K562 (cell line): ENCODE results near the gene GOLPH3L. TPM values are rescaled to one million over a fixed set of nuclear protein-coding genes. Genes with fewer than 3 reads are reported as not detected.

ENCODE experiments used
- ATAC-seq: fragments of 200-7000 bp; cut with Tn5 transposase; 3 replicates; pipeline ENCODE4 v1.9.1; 2020; ENCODE audit warnings: moderate library complexity
- BruUV-seq: library from RNA; stranded (reverse); fragments of 400-500 nt; replicated peaks from 2 replicates; lab custom pipeline; 2021; lab: Mats Ljungman, UMichigan
- CTCF ChIA-PET: fragments of 300-600 bp; formaldehyde crosslinking; extraction: SDS; loops from one replicate; lab custom pipeline; 2021; ENCODE audit warnings: low intra/inter-chr PET ratio; lab: Yijun Ruan, JAX
- POLR2A ChIA-PET: fragments of 300-600, 350-650 bp; sonication (Branson Sonifier 250); formaldehyde crosslinking; extraction: SDS; loops from one replicate; lab custom pipeline; 2021; ENCODE audit warnings: antibody characterized with exemption, inconsistent platforms; lab: Yijun Ruan, JAX
- DNase-seq, 4 experiments: peaks; one replicate each; pipeline versions ENCODE4 v3.0.0 to v3.0.0-alpha.2; 2011 to 2018; ENCODE audit warnings: low spot score in 3 of 4, mixed read lengths in 3 of 4; ENCODE audit errors: extremely low read depth in 1 of 4
- FAIRE-seq: peaks from 2 replicates; lab custom pipeline; 2011; peaks lifted over from hg19 to GRCh38; lab: Jason Lieb, UNC
- H2AFZ ChIP-seq: 2 replicates; pipeline ENCODE4 v1.6.0; 2011; ENCODE audit warnings: low read depth, low read length, control low read depth, inconsistent platforms
- H3K27ac ChIP-seq: fragments of 200-600 bp; 3 replicates; pipeline ENCODE4 v1.8.0; 2011; ENCODE audit warnings: low read depth, mild to moderate bottlenecking, control low read depth, inconsistent platforms, low read length, moderate library complexity, mixed read lengths; ENCODE audit errors: extremely low read depth
- H3K27me3 ChIP-seq, 2 experiments: fragments of 300-600 bp in 1 of 2; 2 replicates in 1 of 2; 3 replicates in 1 of 2; pipeline versions ENCODE4 v1.6.0 to v1.8.0; 2011; ENCODE audit warnings: inconsistent platforms in 2 of 2, low read length in 2 of 2, mild to moderate bottlenecking in 1 of 2, mixed read lengths in 1 of 2, moderate library complexity in 1 of 2; ENCODE audit not compliant: control insufficient read depth in 2 of 2, insufficient read depth in 2 of 2
- H3K36me3 ChIP-seq: fragments of 300-600 bp; 3 replicates; pipeline ENCODE4 v1.8.0; 2011; ENCODE audit warnings: mild to moderate bottlenecking, low read length, inconsistent platforms; ENCODE audit not compliant: control insufficient read depth, insufficient read depth
- H3K4me1 ChIP-seq, 2 experiments: fragments of 200-600 bp in 1 of 2; replicated peaks in 1 of 2; 2 replicates in 1 of 2; 3 replicates in 1 of 2; pipeline versions ENCODE4 v1.5.1 to v1.8.0; 2011; ENCODE audit warnings: inconsistent platforms in 2 of 2, low read length in 2 of 2, mild to moderate bottlenecking in 1 of 2, mixed read lengths in 1 of 2, moderate library complexity in 1 of 2; ENCODE audit not compliant: control insufficient read depth in 2 of 2, insufficient read depth in 2 of 2
- H3K4me2 ChIP-seq: 2 replicates; pipeline ENCODE4 v1.6.1; 2011; ENCODE audit warnings: low read length, control low read depth, inconsistent platforms, mixed read lengths; ENCODE audit not compliant: insufficient read depth
- H3K4me3 ChIP-seq: fragments of 200-600 bp; sonication (generic), shearing (Covaris generic); 2 replicates; pipeline ENCODE4 v1.5.1; 2016; ENCODE audit warnings: control low read depth, inconsistent platforms
- H3K79me2 ChIP-seq: fragments of 200-600 bp; 3 replicates; pipeline ENCODE4 v1.8.0; 2011; ENCODE audit warnings: low read length, inconsistent platforms; ENCODE audit not compliant: control insufficient read depth, insufficient read depth
- H3K9ac ChIP-seq, 2 experiments: 2 replicates each; pipeline versions ENCODE4 v1.6.0 to v1.6.1; 2011; ENCODE audit warnings: low read depth in 2 of 2, low read length in 2 of 2, control low read depth in 1 of 2, inconsistent platforms in 1 of 2, mild to moderate bottlenecking in 1 of 2, mixed read lengths in 1 of 2; ENCODE audit not compliant: insufficient read depth in 1 of 2
- H3K9me1 ChIP-seq: one replicate; pipeline ENCODE4 v1.6.0; 2011; ENCODE audit warnings: inconsistent platforms, mild to moderate bottlenecking, low read length, moderate library complexity; ENCODE audit not compliant: control insufficient read depth, insufficient read depth
- H3K9me3 ChIP-seq: replicated peaks from 2 replicates; pipeline ENCODE4 v1.5.1; 2011; ENCODE audit warnings: low read depth, low read length, inconsistent platforms; ENCODE audit not compliant: control insufficient read depth, insufficient read depth
- H4K20me1 ChIP-seq: replicated peaks from 2 replicates; pipeline ENCODE4 v1.6.1; 2011; ENCODE audit warnings: low read length, inconsistent platforms, mixed read lengths; ENCODE audit not compliant: control insufficient read depth, insufficient read depth
- C11orf30 ChIP-seq: fragments of 450-650 bp; IDR thresholded peaks from 2 replicates; pipeline ENCODE4 v1.6.1; 2016; ENCODE audit warnings: low read depth, mild to moderate bottlenecking
- CEBPB ChIP-seq: fragments of 450-650 bp; IDR thresholded peaks from 2 replicates; pipeline ENCODE4 v1.6.1; 2016; ENCODE audit warnings: missing genetic modification characterization, missing compliant biosample characterization
- HOXB6 ChIP-seq: fragments of 250-450 bp; sonication (Bioruptor Pico); IDR thresholded peaks from 2 replicates; pipeline ENCODE4 v1.5.1; 2022; ENCODE audit warnings: mild to moderate bottlenecking, borderline replicate concordance
- LEF1 ChIP-seq: fragments of 450-650 bp; IDR thresholded peaks from 2 replicates; pipeline ENCODE4 v1.6.1; 2016; ENCODE audit warnings: mild to moderate bottlenecking
- MYNN ChIP-seq, 2 experiments: sonication (generic); formaldehyde crosslinking in 1 of 2; IDR thresholded peaks; 2 replicates each; pipeline versions ENCODE4 v1.5.0 to v1.6.1; 2016 to 2020; ENCODE audit warnings: antibody characterized with exemption in 1 of 2, missing genetic modification reagents in 1 of 2
- ZNF583 ChIP-seq: fragments of 250-450 bp; sonication (Bioruptor Pico); IDR thresholded peaks from 2 replicates; pipeline ENCODE4 v1.4.0; 2020
- WGBS: fragments of 100-300 bp; shearing (Covaris generic); methylation state at CpG from one replicate; pipeline ENCODE4 v1.1.6; 2016; ENCODE audit warnings: low coverage, mixed read lengths; ENCODE audit not compliant: insufficient coverage; ENCODE audit errors: missing lambda C conversion rate; 5-methylcytosine and 5-hydroxymethylcytosine counted together
- in situ Hi-C: fragments of 300-500 bp; cut with MboI; formaldehyde crosslinking; loops from 4 replicates; pipeline ENCODE4 v1.15.0; 2018; ENCODE audit warnings: inconsistent platforms, mixed read lengths
- intact Hi-C: fragments of 100-400 bp; cut with micrococcal nuclease; formaldehyde crosslinking; loops from 2 replicates; pipeline ENCODE4 v1.14.2; 2022
- polyA plus RNA-seq, 8 experiments: library from polyadenylated mRNA; depleted of rRNA in 4 of 8; stranded (reverse) in 5 of 8; unstranded in 3 of 8; fragments of >200 nt; fragmentation: Nextera tagmentation in 2 of 8; fragmentation: Illumina TruSeq in 1 of 8; extraction: Ambion mirVana in 2 of 8; extraction: Trizol in 1 of 8; gene quantifications; 2 replicates each; pipeline versions ENCODE4 v1.2.1 to v1.2.3, GENCODE V29; 2011 to 2014; ENCODE audit warnings: inconsistent platforms in 1 of 8, missing spikeins in 1 of 8
- total RNA-seq, 7 experiments: library from RNA; depleted of rRNA in 6 of 7; stranded (reverse); fragments of >200 nt in 6 of 7; fragmentation: Illumina TruSeq in 2 of 7; extraction: Trizol in 2 of 7; gene quantifications; 2 replicates each; pipeline versions ENCODE4 v1.2.1 to v1.2.3, GENCODE V29; 2011 to 2021; ENCODE audit warnings: low replicate concordance in 1 of 7

GOLPH3L gene
- total and polyA plus RNA-seq, 9 of the 15 experiments (the other 6 are each of a cell fraction or from before 2014, with no cell fraction given), result 8.1 to 42.1 (median 21.6) TPM

DNA sequence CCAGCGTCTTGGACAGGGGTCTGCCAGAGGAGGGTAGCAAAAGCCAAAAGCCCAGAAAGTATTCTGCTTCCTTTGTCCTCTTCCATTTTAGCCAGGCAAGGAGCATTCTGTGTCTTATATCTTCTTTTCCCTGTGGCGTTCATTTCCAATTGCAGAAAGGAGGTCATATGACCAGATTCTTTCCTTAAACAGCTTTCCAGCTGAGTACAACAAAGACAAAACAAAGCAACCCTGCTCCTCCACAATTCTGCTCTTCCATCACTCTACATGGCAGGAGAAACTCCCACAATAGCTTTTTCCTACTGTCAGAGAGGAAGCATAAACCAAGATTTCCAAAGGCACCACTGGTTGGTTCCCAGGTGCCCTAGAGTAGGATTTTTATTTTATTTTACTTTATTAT, 87.2 kb downstream of the GOLPH3L start (continued):
- TF ChIP-seq LEF1 (no peak), C11orf30 (no peak), ZNF583 (no peak), HOXB6 (CRISPR knock-in tag) (no peak)

DNA sequence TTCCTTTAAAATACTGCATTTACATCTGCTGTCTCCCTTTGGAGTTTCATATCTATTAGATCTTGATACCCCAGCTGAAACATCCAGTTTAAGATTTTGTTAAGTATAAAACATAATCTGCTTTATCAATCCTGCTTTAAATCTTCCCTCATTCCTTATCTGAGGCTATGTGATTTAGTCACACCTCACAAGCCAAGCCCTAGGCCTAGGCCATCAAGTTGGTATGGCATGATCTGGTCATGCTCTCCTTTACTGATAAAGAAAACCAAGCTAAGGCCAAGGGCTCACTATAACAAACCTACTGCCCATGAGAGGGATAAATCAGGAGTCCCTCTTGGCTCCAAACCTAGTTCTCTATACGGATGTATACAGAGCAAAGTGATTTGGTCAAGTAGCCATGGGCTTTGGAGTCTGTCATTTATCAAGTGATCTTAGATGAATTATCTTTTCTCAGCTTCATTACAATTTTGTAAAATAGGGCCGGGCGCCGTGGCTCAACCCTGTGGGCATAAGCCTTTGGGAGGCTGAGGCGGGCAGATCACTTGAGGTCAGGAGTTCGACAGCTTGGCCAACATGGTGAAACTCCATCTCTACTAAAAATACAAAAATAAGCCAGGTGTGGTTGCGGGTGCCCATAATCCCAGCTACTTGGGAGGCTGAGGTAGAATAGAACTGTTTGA, 90.4 kb downstream of the GOLPH3L start:
- in situ Hi-C loops (no loop called here), intact Hi-C loops (no loop called here)
- Histone ChIP-seq H3K27ac (0 out of 3 replicates have a peak overlapping the region, but pooled peaks have one; percentile 1), H3K4me3 (no peak overlapping the region), H3K27me3 (no peaks in the 10 kb centered on the region), H4K20me1 (no peaks in the 10 kb centered on the region), H3K79me2 (no peaks in the 10 kb centered on the region), H3K9me3 (no peaks in the 10 kb centered on the region), H2AFZ (no peak overlapping the region), H3K36me3 (peaks cover 8% of the 10 kb centered on the region; the same call in 2 of the 3 replicates), H3K4me2 (no peak overlapping the region), H3K9me1 (no peaks in the 10 kb centered on the region), H3K9ac (no peak overlapping the region), H3K4me1 (peaks cover 11 to 22% of the 10 kb centered on the region in 2 experiments)
- TF ChIP-seq CEBPB (tag) (0 out of 2 replicates have a peak, but pooled peaks have one; percentile 9), MYNN (IDR thresholded peaks at IDR 0.05) (no peak), MYNN (CRISPR knock-in tag; IDR thresholded peaks at IDR 0.05) (no peak)
- no peak for FAIRE-seq
- no peak for DNase-seq
- no peak for ATAC-seq
- ChIA-PET POLR2A (interaction anchor here (0.6 to 4.9 kb wide), 6 partner anchors 9 to 101 kb away, joined by 3 to 22 read pairs (median 4); partner anchors contain the start of genes ENSA and MCL1), CTCF (no interaction called here)
- BruUV-seq, result no TSS peak
- WGBS, result 91% methylated on average over 7 of the region's 7 CpGs
